HL-60 (cell line): ENCODE data around the gene NKPD1.

Experiments
- CTCF ChIP-seq: IDR thresholded peaks from one replicate; pipeline ENCODE4 v1.5.1; 2011; ENCODE audit warnings: low read length, control low read depth, inconsistent platforms; ENCODE audit not compliant: insufficient read depth
- POLR2AphosphoS5 ChIP-seq: IDR thresholded peaks from 2 replicates; pipeline ENCODE4 v1.6.1; 2012; ENCODE audit warnings: low read depth

GRCh38 chr19:45153339-45154063 lies 7.3 kb downstream of the NKPD1 start:
- TF ChIP-seq CTCF: no peak
- TF ChIP-seq POLR2AphosphoS5: no peak
